Liver (tissue), 9 donors: Measurements from ENCODE around the gene AKR1C2. TPM values are rescaled to one million over a fixed set of nuclear protein-coding genes. Genes with fewer than 3 reads are reported as not detected.
A peak's percentile ranks its signal among the peaks of the same experiment; 100 is the strongest.

Experiments used
- DNase-seq: peaks from one replicate; pipeline ENCODE4 v3.0.0-alpha.2; 2017; ENCODE audit warnings: low spot score
- H3K27ac ChIP-seq, 2 donors: one replicate each; pipeline ENCODE4 v1.7.0; 2013; ENCODE audit warnings: inconsistent platforms in 2 of 2, low read length in 2 of 2, control low read depth in 1 of 2, low read depth in 1 of 2, mild to moderate bottlenecking in 1 of 2
- H3K27me3 ChIP-seq, 4 donors: one replicate each; pipeline versions ENCODE4 v1.6.1 to v1.7.0; 2013; ENCODE audit warnings: low read length in 3 of 4, inconsistent platforms in 1 of 4, mild to moderate bottlenecking in 1 of 4, moderate library complexity in 1 of 4; ENCODE audit not compliant: control insufficient read depth in 4 of 4, insufficient read depth in 4 of 4
- H3K36me3 ChIP-seq, 4 donors: one replicate each; pipeline versions ENCODE4 v1.6.1 to v1.7.0; 2013; ENCODE audit warnings: low read length in 3 of 4, mild to moderate bottlenecking in 3 of 4, low read depth in 1 of 4, moderate library complexity in 1 of 4; ENCODE audit not compliant: control insufficient read depth in 4 of 4, insufficient read depth in 3 of 4
- H3K4me1 ChIP-seq, 4 donors: one replicate each; pipeline versions ENCODE4 v1.6.1 to v1.7.0; 2013; ENCODE audit warnings: low read length in 3 of 4, mild to moderate bottlenecking in 3 of 4, moderate library complexity in 1 of 4; ENCODE audit not compliant: control insufficient read depth in 4 of 4, insufficient read depth in 4 of 4
- H3K4me3 ChIP-seq, 3 donors: one replicate each; pipeline versions ENCODE4 v1.6.1 to v1.7.0; 2013; ENCODE audit warnings: low read length in 3 of 3, control low read depth in 1 of 3, low read depth in 1 of 3, mild to moderate bottlenecking in 1 of 3
- H3K9ac ChIP-seq, 2 donors: one replicate each; pipeline ENCODE4 v1.7.0; 2013; ENCODE audit warnings: low read length in 2 of 2, mild to moderate bottlenecking in 2 of 2, moderate library complexity in 2 of 2, control low read depth in 1 of 2, low read depth in 1 of 2
- H3K9me3 ChIP-seq, 4 donors: one replicate each; pipeline versions ENCODE4 v1.6.1 to v1.7.0; 2013; ENCODE audit warnings: low read length in 3 of 4; ENCODE audit not compliant: control insufficient read depth in 4 of 4
- EGR1 ChIP-seq, 2 donors: IDR thresholded peaks; 2 replicates each; pipeline ENCODE4 v1.6.1; 2016 to 2018; ENCODE audit warnings: antibody characterized with exemption in 2 of 2, low read depth in 2 of 2
- FOXA1 ChIP-seq: IDR thresholded peaks from 2 replicates; pipeline ENCODE4 v1.6.1; 2016; ENCODE audit warnings: antibody characterized with exemption
- FOXA2 ChIP-seq: IDR thresholded peaks from 2 replicates; pipeline ENCODE4 v1.6.1; 2016; ENCODE audit warnings: antibody characterized with exemption
- GABPA ChIP-seq, 2 donors: IDR thresholded peaks in 1 of 2; conservative IDR thresholded peaks in 1 of 2; 2 replicates each; pipeline ENCODE4 v1.6.1; 2016; ENCODE audit warnings: antibody characterized with exemption in 2 of 2, mild to moderate bottlenecking in 1 of 2, moderate library complexity in 1 of 2
- HNF4A ChIP-seq, 2 donors: conservative IDR thresholded peaks; 2 replicates each; pipeline ENCODE4 v1.6.1; 2016; ENCODE audit warnings: antibody characterized with exemption in 2 of 2, mild to moderate bottlenecking in 2 of 2
- HNF4G ChIP-seq: IDR thresholded peaks from 2 replicates; pipeline ENCODE4 v1.6.1; 2016; ENCODE audit warnings: antibody characterized with exemption
- JUND ChIP-seq, 2 donors: IDR thresholded peaks; 2 replicates each; pipeline ENCODE4 v1.6.1; 2016; ENCODE audit warnings: antibody characterized with exemption in 2 of 2
- MAX ChIP-seq: IDR thresholded peaks from 2 replicates; pipeline ENCODE4 v1.6.1; 2016; ENCODE audit warnings: antibody characterized with exemption
- NR2F2 ChIP-seq: IDR thresholded peaks from 2 replicates; pipeline ENCODE4 v1.6.1; 2016; ENCODE audit warnings: antibody characterized with exemption
- RAD21 ChIP-seq, 2 donors: IDR thresholded peaks; 2 replicates each; pipeline ENCODE4 v1.6.1; 2016; ENCODE audit warnings: antibody characterized with exemption in 2 of 2, mild to moderate bottlenecking in 2 of 2
- REST ChIP-seq: IDR thresholded peaks from 2 replicates; pipeline ENCODE4 v1.6.1; 2016; ENCODE audit warnings: antibody characterized with exemption, mild to moderate bottlenecking
- RXRA ChIP-seq, 2 donors: IDR thresholded peaks; 2 replicates each; pipeline ENCODE4 v1.6.1; 2017 to 2018; ENCODE audit warnings: antibody characterized with exemption in 2 of 2, mild to moderate bottlenecking in 1 of 2
- SP1 ChIP-seq: IDR thresholded peaks from 2 replicates; pipeline ENCODE4 v1.6.1; 2018; ENCODE audit warnings: antibody characterized with exemption, mild to moderate bottlenecking
- TAF1 ChIP-seq: conservative IDR thresholded peaks from 2 replicates; pipeline ENCODE4 v1.6.1; 2016; ENCODE audit warnings: antibody characterized with exemption, mild to moderate bottlenecking
- YY1 ChIP-seq: IDR thresholded peaks from 2 replicates; pipeline ENCODE4 v1.6.1; 2016; ENCODE audit warnings: antibody characterized with exemption, mild to moderate bottlenecking
- WGBS: extraction: QIAGEN DNeasy Blood & Tissue Kit; methylation state at CpG from one replicate; pipeline ENCODE4 v1.1.7; 2013; 5-methylcytosine and 5-hydroxymethylcytosine counted together
- polyA plus RNA-seq, 2 donors: library from polyadenylated mRNA; stranded (reverse) in 1 of 2; unstranded in 1 of 2; fragments of 200-250 nt in 1 of 2; fragments of >200 nt in 1 of 2; fragmentation: Nextera tagmentation in 1 of 2; extraction: Ambion mirVana in 1 of 2; gene quantifications; one replicate each; pipeline versions ENCODE4 v1.2.1 to v1.2.3, GENCODE V29; 2013 to 2015
- total RNA-seq, 2 donors: library from RNA; depleted of rRNA; stranded (reverse); fragments of >200 nt; gene quantifications; one replicate each; pipeline ENCODE4 v1.2.3, GENCODE V29; 2014
- TF ChIP-seq, protein P1 (sequence below): fragments of 150-350 bp; IDR thresholded peaks from 2 replicates; pipeline ENCODE4 v1.5.1; 2017; ENCODE audit warnings: improper control_type of control experiment, low read depth, low read length; ENCODE audit not compliant: missing input control
- TF ChIP-seq, protein P2 (sequence below): IDR thresholded peaks from 2 replicates; pipeline ENCODE4 v1.6.1; 2016; ENCODE audit warnings: antibody characterized with exemption
- TF ChIP-seq, protein P3 (sequence below): IDR thresholded peaks from 2 replicates; pipeline ENCODE4 v1.6.1; 2016; ENCODE audit warnings: antibody characterized with exemption
- donor health status: healthy.
- donor health status: healthy.
- donor health status: healthy.
- donor health status: healthy.
- donor health status: healthy.

The AKR1C2 gene
- total and polyA plus RNA-seq, 4 donors, result 63.8 to 699 (median 162) TPM

GRCh38 chr10:5042922-5043321 is 39.3 kb upstream of the AKR1C2 start (continued):
- TF ChIP-seq, protein P1, sequence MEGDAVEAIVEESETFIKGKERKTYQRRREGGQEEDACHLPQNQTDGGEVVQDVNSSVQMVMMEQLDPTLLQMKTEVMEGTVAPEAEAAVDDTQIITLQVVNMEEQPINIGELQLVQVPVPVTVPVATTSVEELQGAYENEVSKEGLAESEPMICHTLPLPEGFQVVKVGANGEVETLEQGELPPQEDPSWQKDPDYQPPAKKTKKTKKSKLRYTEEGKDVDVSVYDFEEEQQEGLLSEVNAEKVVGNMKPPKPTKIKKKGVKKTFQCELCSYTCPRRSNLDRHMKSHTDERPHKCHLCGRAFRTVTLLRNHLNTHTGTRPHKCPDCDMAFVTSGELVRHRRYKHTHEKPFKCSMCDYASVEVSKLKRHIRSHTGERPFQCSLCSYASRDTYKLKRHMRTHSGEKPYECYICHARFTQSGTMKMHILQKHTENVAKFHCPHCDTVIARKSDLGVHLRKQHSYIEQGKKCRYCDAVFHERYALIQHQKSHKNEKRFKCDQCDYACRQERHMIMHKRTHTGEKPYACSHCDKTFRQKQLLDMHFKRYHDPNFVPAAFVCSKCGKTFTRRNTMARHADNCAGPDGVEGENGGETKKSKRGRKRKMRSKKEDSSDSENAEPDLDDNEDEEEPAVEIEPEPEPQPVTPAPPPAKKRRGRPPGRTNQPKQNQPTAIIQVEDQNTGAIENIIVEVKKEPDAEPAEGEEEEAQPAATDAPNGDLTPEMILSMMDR, result no peak
- TF ChIP-seq FOXA2, result no peak

GRCh38 chr10:5041471-5042023 is 37.9 kb upstream of the AKR1C2 start:
- no peak for DNase-seq
- Histone ChIP-seq H3K4me3 (peak overlapping the region; percentile 16 to 51 (median 22)), H3K36me3 (no peaks in the 10 kb centered on the region), H3K9ac (peak overlapping the region in 1 of 2 donors; percentile 42), H3K27ac (peak overlapping the region; percentile 19 to 39), H3K27me3 (no peaks in the 10 kb centered on the region), H3K4me1 (peaks cover 9 to 44% (median 32%) of the 10 kb centered on the region in 4 donors), H3K9me3 (no peaks in the 10 kb centered on the region)
- TF ChIP-seq MAX (peak; percentile 8), YY1 (peak; percentile 78), TAF1 (no peak), EGR1 (IDR thresholded peaks at IDR 0.05; ENCODE audit: low read depth in 2 of 2) (no peak), FOXA2 (peak; percentile 34)
- 41% methylated on average over 9 of the region's 9 CpGs for WGBS

DNA sequence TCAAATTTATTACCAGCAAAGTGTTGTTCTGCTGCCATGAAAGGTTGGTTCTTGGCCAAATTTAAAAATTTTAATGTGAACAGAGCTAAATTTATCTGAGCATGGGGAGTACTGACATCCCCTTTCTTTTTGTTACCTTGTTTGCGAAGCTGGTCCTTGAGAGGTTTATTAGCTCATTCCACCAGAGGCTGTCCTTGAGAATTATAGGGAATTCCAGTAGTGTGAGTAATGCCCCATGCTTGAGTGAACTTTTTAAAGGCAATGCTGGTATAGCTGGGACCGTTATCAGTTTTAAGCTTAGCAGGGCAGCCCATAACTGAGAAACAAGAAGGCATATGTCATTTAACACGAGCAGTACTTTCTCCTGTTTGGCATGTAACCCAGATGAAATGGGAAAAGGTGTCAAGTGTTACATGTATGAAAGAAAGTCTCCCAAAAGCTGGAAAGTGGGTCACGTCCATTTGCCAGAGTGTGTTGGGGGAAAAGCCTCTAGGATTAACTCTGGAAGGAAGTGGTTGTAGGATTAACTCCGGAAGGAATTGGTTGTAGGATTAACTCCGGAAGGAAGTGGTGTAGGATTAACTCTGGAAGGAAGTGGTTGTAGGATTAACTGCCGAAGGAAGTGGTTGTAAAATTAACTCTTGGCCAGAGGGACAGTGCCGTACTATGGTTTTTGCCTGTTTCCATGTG is 37.3 kb upstream of the AKR1C2 start:
- no peak for DNase-seq

More for the DNA sequence above, 37.3 kb upstream of the AKR1C2 start:
- no peak overlapping the region for H3K4me3 ChIP-seq
- no peak overlapping the region for H3K9ac ChIP-seq
- no peaks in the 10 kb centered on the region for H3K36me3 ChIP-seq
- TF ChIP-seq RAD21 (IDR thresholded peaks at IDR 0.05), result no peak
- TF ChIP-seq NR2F2, result no peak
- TF ChIP-seq FOXA1, result no peak
- no peak for TF ChIP-seq TAF1
- no peak for TF ChIP-seq EGR1 (IDR thresholded peaks at IDR 0.05; ENCODE audit: low read depth in 2 of 2)
- TF ChIP-seq JUND (IDR thresholded peaks at IDR 0.05), result no peak
- TF ChIP-seq GABPA (IDR thresholded peaks at IDR 0.05 in 1 of 2, conservative IDR thresholded peaks at IDR 0.05 in 1 of 2), result no peak
- TF ChIP-seq RXRA (IDR thresholded peaks at IDR 0.05), result no peak
- TF ChIP-seq SP1, result no peak
- TF ChIP-seq, protein P1, result no peak
- no peak for TF ChIP-seq FOXA2
- no peak for TF ChIP-seq YY1
- TF ChIP-seq HNF4G, result no peak
- no peak for TF ChIP-seq MAX
- no peak for TF ChIP-seq REST
- no peak for TF ChIP-seq HNF4A (conservative IDR thresholded peaks at IDR 0.05)
- TF ChIP-seq, protein P2, sequence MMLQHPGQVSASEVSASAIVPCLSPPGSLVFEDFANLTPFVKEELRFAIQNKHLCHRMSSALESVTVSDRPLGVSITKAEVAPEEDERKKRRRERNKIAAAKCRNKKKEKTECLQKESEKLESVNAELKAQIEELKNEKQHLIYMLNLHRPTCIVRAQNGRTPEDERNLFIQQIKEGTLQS, result no peak
- TF ChIP-seq, protein P3, sequence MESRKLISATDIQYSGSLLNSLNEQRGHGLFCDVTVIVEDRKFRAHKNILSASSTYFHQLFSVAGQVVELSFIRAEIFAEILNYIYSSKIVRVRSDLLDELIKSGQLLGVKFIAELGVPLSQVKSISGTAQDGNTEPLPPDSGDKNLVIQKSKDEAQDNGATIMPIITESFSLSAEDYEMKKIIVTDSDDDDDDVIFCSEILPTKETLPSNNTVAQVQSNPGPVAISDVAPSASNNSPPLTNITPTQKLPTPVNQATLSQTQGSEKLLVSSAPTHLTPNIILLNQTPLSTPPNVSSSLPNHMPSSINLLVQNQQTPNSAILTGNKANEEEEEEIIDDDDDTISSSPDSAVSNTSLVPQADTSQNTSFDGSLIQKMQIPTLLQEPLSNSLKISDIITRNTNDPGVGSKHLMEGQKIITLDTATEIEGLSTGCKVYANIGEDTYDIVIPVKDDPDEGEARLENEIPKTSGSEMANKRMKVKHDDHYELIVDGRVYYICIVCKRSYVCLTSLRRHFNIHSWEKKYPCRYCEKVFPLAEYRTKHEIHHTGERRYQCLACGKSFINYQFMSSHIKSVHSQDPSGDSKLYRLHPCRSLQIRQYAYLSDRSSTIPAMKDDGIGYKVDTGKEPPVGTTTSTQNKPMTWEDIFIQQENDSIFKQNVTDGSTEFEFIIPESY, result no peak
- peaks cover 9 to 44% (median 32%) of the 10 kb centered on the region in 4 donors for H3K4me1 ChIP-seq
- 80% methylated on average over 8 of the region's 8 CpGs for WGBS
- no peaks in the 10 kb centered on the region for H3K9me3 ChIP-seq
- H3K27ac ChIP-seq, result peak overlapping the region; percentile 19 to 39
- no peaks in the 10 kb centered on the region for H3K27me3 ChIP-seq
